ENCODE measurements around the gene GPR65. TPM values are rescaled to one million over a fixed set of nuclear protein-coding genes. Genes with fewer than 3 reads are reported as not detected.

The GPR65 gene
- total and polyA plus RNA-seq, 10 of the 15 experiments (the other 5 are each of a cell fraction or from before 2014, with no cell fraction given), result 4.4 to 14.7 (median 9.4) TPM

DNA sequence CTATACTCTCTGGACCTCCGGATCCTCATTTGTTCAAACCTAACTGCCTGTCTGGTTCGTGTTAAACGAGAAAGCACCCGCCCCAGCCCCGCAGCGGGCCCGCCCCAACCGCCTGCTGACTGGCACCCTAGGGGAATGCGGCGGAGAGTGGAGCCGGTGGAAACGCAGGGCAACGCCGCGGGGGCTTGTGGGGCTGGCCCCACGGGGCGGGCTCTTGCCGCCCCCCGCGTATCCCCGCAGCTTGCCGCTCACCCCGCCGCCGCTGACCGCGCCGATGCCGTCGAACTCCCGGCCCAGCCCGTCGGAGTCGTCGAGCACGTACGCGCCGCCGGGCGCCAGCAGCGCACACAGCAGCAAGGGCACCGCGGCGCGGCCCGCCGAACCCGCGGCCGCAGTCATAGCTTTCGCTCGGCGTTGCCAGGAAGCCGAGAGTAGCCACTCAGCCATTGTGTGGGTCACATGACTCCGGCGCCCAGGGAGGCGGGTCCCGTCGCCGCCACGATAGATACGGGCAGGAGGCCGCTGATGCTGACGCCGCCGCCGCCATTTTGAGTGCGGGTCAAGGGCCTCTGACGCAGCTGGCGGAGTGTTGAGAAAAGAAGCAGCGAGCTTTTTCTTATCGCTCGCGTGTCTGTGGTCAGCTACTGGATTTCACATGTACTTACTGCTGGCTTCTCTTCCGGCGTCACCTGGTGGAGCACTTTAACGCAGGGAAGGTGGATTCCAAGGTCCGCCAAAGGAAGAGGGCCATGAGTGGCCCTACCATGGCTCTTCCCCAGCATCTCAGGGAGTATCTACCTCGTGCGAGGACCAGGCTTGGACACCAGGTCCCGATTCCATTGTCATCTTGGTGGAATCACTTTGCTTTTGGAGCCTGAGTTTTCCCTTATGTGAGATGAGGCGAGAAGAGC is 12.0 kb upstream of the GPR65 start, which contains the start of gene GALC (continued):
- TF ChIP-seq RELB (IDR thresholded peaks at IDR 0.05; ENCODE audit: low read depth) (peak; percentile 86), TARDBP (IDR thresholded peaks at IDR 0.05; ENCODE audit: borderline replicate concordance) (no peak), HDAC2 (IDR thresholded peaks at IDR 0.05) (no peak), ESRRA (IDR thresholded peaks at IDR 0.05; ENCODE audit: low read length) (no peak), POU2F2 (IDR thresholded peaks at IDR 0.05; ENCODE audit: borderline replicate concordance, low read depth, low read length) (peak; percentile 75; the same call in 1 of the 3 replicates), NRF1 (conservative IDR thresholded peaks at IDR 0.05; ENCODE audit: low read depth, low read length) (no peak), CREM (IDR thresholded peaks at IDR 0.05; ENCODE audit: low read depth) (peak; percentile 95), CBX5 (IDR thresholded peaks at IDR 0.05; ENCODE audit: low read depth) (0 out of 2 replicates have a peak, but pooled peaks have one; percentile 47), GATAD2B (conservative IDR thresholded peaks at IDR 0.05; ENCODE audit: low read depth) (peak; percentile 87), GABPA (IDR thresholded peaks at IDR 0.05; ENCODE audit: low read depth) (no peak), RB1 (IDR thresholded peaks at IDR 0.05; ENCODE audit: borderline replicate concordance) (peak; percentile 73; the same call in 1 of the 2 replicates), PRDM15 (CRISPR knock-in tag; IDR thresholded peaks at IDR 0.05) (peak; percentile 62; the same call in 1 of the 2 replicates), FOXK2 (IDR thresholded peaks at IDR 0.05) (no peak), RFX5 (IDR thresholded peaks at IDR 0.05; ENCODE audit: low read depth, low read length) (peak; percentile 63; the same call in 1 of the 2 replicates), EZH2 (IDR thresholded peaks at IDR 0.05; ENCODE audit: borderline replicate concordance, control insufficient read depth, low read depth, low read length) (no peak), SREBF2 (IDR thresholded peaks at IDR 0.05; ENCODE audit: low read length) (no peak), SMC3 (IDR thresholded peaks at IDR 0.05; ENCODE audit: borderline replicate concordance, low read length) (peak; percentile 17; the same call in 1 of the 2 replicates), KDM1A (IDR thresholded peaks at IDR 0.05; ENCODE audit: borderline replicate concordance) (no peak), SRF (IDR thresholded peaks at IDR 0.05; ENCODE audit: low read depth in 2 of 2, low read length in 2 of 2) (no peak), MXI1 (IDR thresholded peaks at IDR 0.05; ENCODE audit: low read depth, low read length) (peak; percentile 41), CEBPB (IDR thresholded peaks at IDR 0.05; ENCODE audit: borderline replicate concordance in 1 of 2, low read depth in 2 of 2, low read length in 2 of 2) (no peak), TCF3 (IDR thresholded peaks at IDR 0.05; ENCODE audit: borderline replicate concordance, insufficient read depth, low read depth, low read length) (peak; percentile 48; the same call in 1 of the 2 replicates), BACH1 (IDR thresholded peaks at IDR 0.05; ENCODE audit: borderline replicate concordance) (peak; percentile 73; the same call in 1 of the 2 replicates), SIN3A (IDR thresholded peaks at IDR 0.05; ENCODE audit: low read depth, low read length) (peak; percentile 78; the same call in 1 of the 2 replicates), MAX (IDR thresholded peaks at IDR 0.05; ENCODE audit: low read depth, low read length) (peak; percentile 85), CHD1 (IDR thresholded peaks at IDR 0.05; ENCODE audit: low read depth, low read length) (no peak)

Measured in GM12878 (cell line).